ENCODE measurements around the gene ALX4.

The ALX4 gene

GRCh38 chr11:44267750-44268613 lies 42.0 kb downstream of the ALX4 start:
- DNase-seq (ENCODE audit: low spot score), result peak; percentile 26

- peak; percentile 57 for DNase-seq (ENCODE audit: low spot score)
Measured at GRCh38 chr11:44267006-44267749, 42.8 kb downstream of the ALX4 start.

GRCh38 chr11:44266056-44266780 lies 43.7 kb downstream of the ALX4 start:
- DNase-seq (ENCODE audit: low spot score), result peak; percentile 55

- DNase-seq (ENCODE audit: low spot score), result no peak
Measured at GRCh38 chr11:44264761-44265160, 45.2 kb downstream of the ALX4 start.

- no peak for DNase-seq (ENCODE audit: low spot score)
Measured at GRCh38 chr11:44264438-44264749, 45.5 kb downstream of the ALX4 start.

GRCh38 chr11:44263738-44264437 lies 46.1 kb downstream of the ALX4 start:
- DNase-seq (ENCODE audit: low spot score), result no peak

GRCh38 chr11:44261800-44262591 lies 47.9 kb downstream of the ALX4 start:
- no peak for DNase-seq (ENCODE audit: low spot score)

GRCh38 chr11:44260081-44260480 lies 49.9 kb downstream of the ALX4 start:
- DNase-seq (ENCODE audit: low spot score), result no peak

GRCh38 chr11:44258839-44259420 lies 51.0 kb downstream of the ALX4 start:
- DNase-seq (ENCODE audit: low spot score), result no peak

- no peak for DNase-seq (ENCODE audit: low spot score)
Measured at GRCh38 chr11:44258190-44258489, 51.8 kb downstream of the ALX4 start.

- DNase-seq (ENCODE audit: low spot score), result no peak
Measured at GRCh38 chr11:44257338-44258189, 52.4 kb downstream of the ALX4 start.

- DNase-seq (ENCODE audit: low spot score), result no peak
Measured at GRCh38 chr11:44256673-44257291, 53.2 kb downstream of the ALX4 start.

- no peak for DNase-seq (ENCODE audit: low spot score)
Measured at GRCh38 chr11:44255406-44256071, 54.4 kb downstream of the ALX4 start.

GRCh38 chr11:44252999-44253602 lies 56.8 kb downstream of the ALX4 start:
- DNase-seq (ENCODE audit: low spot score), result no peak

- no peak for DNase-seq (ENCODE audit: low spot score)
Measured at GRCh38 chr11:44250421-44250820, 59.5 kb downstream of the ALX4 start.

- no peak for DNase-seq (ENCODE audit: low spot score)
Measured at GRCh38 chr11:44248109-44248508, 61.8 kb downstream of the ALX4 start.

GRCh38 chr11:44247508-44247907 lies 62.4 kb downstream of the ALX4 start:
- no peak for DNase-seq (ENCODE audit: low spot score)

GRCh38 chr11:44246726-44247125 lies 63.2 kb downstream of the ALX4 start:
- no peak for DNase-seq (ENCODE audit: low spot score)

Data from left forelimb (tissue), 1 donor.